GM15510 (cell line): ENCODE measurements around the gene SLC15A1.

Source experiments
- POLR2A ChIP-seq: IDR thresholded peaks from 3 replicates; pipeline ENCODE4 v1.6.1; 2011; ENCODE audit warnings: borderline replicate concordance; ENCODE audit not compliant: insufficient read length; ENCODE audit errors: extremely low read depth

Gene SLC15A1

GRCh38 chr13:98771838-98772611, 19.6 kb upstream of the SLC15A1 start:
- TF ChIP-seq POLR2A: no peak

- no peak for TF ChIP-seq POLR2A
Measured at GRCh38 chr13:98769736-98770135, 17.3 kb upstream of the SLC15A1 start.

- no peak for TF ChIP-seq POLR2A
Measured at GRCh38 chr13:98768522-98768921, 16.1 kb upstream of the SLC15A1 start.

- TF ChIP-seq POLR2A: no peak
Measured at GRCh38 chr13:98766697-98767096, 14.2 kb upstream of the SLC15A1 start.

GRCh38 chr13:98765996-98766519, 13.6 kb upstream of the SLC15A1 start:
- TF ChIP-seq POLR2A: no peak

- TF ChIP-seq POLR2A: no peak
Measured at GRCh38 chr13:98761986-98762616, 9.6 kb upstream of the SLC15A1 start.

GRCh38 chr13:98761126-98761985, 8.9 kb upstream of the SLC15A1 start:
- TF ChIP-seq POLR2A: no peak

- no peak for TF ChIP-seq POLR2A
Measured at GRCh38 chr13:98755729-98756128, 3.3 kb upstream of the SLC15A1 start.

- no peak for TF ChIP-seq POLR2A
Measured at GRCh38 chr13:98755116-98755515, 2.6 kb upstream of the SLC15A1 start.

- no peak for TF ChIP-seq POLR2A
Measured at GRCh38 chr13:98751861-98752466, 508 bp downstream of the SLC15A1 start.

- no peak for TF ChIP-seq POLR2A
Measured at GRCh38 chr13:98751367-98751782, 1.1 kb downstream of the SLC15A1 start.

GRCh38 chr13:98749501-98749900, 3.0 kb downstream of the SLC15A1 start:
- no peak for TF ChIP-seq POLR2A

- TF ChIP-seq POLR2A: no peak
Measured at GRCh38 chr13:98746968-98747367, 5.5 kb downstream of the SLC15A1 start.

GRCh38 chr13:98743377-98743776, 9.1 kb downstream of the SLC15A1 start:
- no peak for TF ChIP-seq POLR2A

- no peak for TF ChIP-seq POLR2A
Measured at GRCh38 chr13:98742961-98743360, 9.5 kb downstream of the SLC15A1 start.

GRCh38 chr13:98741741-98742435, 10.6 kb downstream of the SLC15A1 start:
- no peak for TF ChIP-seq POLR2A
